ENCODE results near the gene RPTOR. TPM values are rescaled to one million over a fixed set of nuclear protein-coding genes. Genes with fewer than 3 reads are reported as not detected.

Gene RPTOR
- polyA plus RNA-seq, 1 donor (not counting 4 experiments of a cell fraction or from before 2014, with no cell fraction given): 4.0 TPM

- Histone ChIP-seq H3K4me1 (ENCODE audit: control insufficient read depth, extremely low read depth, insufficient read depth, low read length) (peaks cover 4% of the 10 kb centered on the region), H3K9me3 (ENCODE audit: control insufficient read depth, low read depth, low read length) (no peaks in the 10 kb centered on the region), H3K27ac (ENCODE audit: control insufficient read depth, insufficient read depth, low read length) (no peak overlapping the region), H3K36me3 (ENCODE audit: control insufficient read depth in 2 of 2, extremely low read depth in 1 of 2, insufficient read depth in 2 of 2, low read length in 2 of 2) (peaks cover 12 to 16% of the 10 kb centered on the region in 2 experiments), H3K4me2 (ENCODE audit: control insufficient read depth, extremely low read depth, insufficient read depth, low read depth, low read length) (no peak overlapping the region), H2AFZ (ENCODE audit: control insufficient read depth, low read length) (no peak overlapping the region), H4K20me1 (ENCODE audit: control insufficient read depth, extremely low read depth, insufficient read depth, low read length) (no peaks in the 10 kb centered on the region), H3K79me2 (ENCODE audit: control insufficient read depth, insufficient read depth, low read length) (no peaks in the 10 kb centered on the region), H3K4me3 (ENCODE audit: control insufficient read depth in 2 of 3, extremely low read depth in 1 of 3, insufficient read depth in 2 of 3, low read depth in 1 of 3, low read length in 3 of 3) (no peak overlapping the region), H3K9me1 (ENCODE audit: control insufficient read depth, extremely low read depth, insufficient read depth, low read length) (no peaks in the 10 kb centered on the region), H3K27me3 (ENCODE audit: control insufficient read depth, extremely low read depth, insufficient read depth, low read length) (no peaks in the 10 kb centered on the region), H3K9ac (ENCODE audit: control insufficient read depth, extremely low read depth, insufficient read depth, low read length) (no peak overlapping the region)
- dilution Hi-C loops (cut with MboI; ENCODE audit: extremely low pct_ligation_motif_present, low sequenced_read_pairs): no loop called here
- TF ChIP-seq CTCF (optimal IDR thresholded peaks at IDR 0.05 in 1 of 3, IDR thresholded peaks at IDR 0.05 in 1 of 3, conservative IDR thresholded peaks at IDR 0.05 in 1 of 3; ENCODE audit: extremely low read depth in 1 of 3, insufficient read depth in 2 of 3, low read length in 3 of 3): no peak
- no peak for TF ChIP-seq EZH2 (IDR thresholded peaks at IDR 0.05; ENCODE audit: low read length)
- no peak for FAIRE-seq
- DNase-seq (ENCODE audit: low read depth, low spot score): no peak
These were observed 362.0 kb downstream of the RPTOR start for GRCh38 chr17:80906364-80907259.

GRCh38 chr17:80907281-80907680 lies 362.6 kb downstream of the RPTOR start:
- Histone ChIP-seq H3K27ac (ENCODE audit: control insufficient read depth, insufficient read depth, low read length) (no peak overlapping the region), H3K79me2 (ENCODE audit: control insufficient read depth, insufficient read depth, low read length) (no peaks in the 10 kb centered on the region), H3K9ac (ENCODE audit: control insufficient read depth, extremely low read depth, insufficient read depth, low read length) (no peak overlapping the region), H3K4me1 (ENCODE audit: control insufficient read depth, extremely low read depth, insufficient read depth, low read length) (no peaks in the 10 kb centered on the region), H3K9me1 (ENCODE audit: control insufficient read depth, extremely low read depth, insufficient read depth, low read length) (no peaks in the 10 kb centered on the region), H3K27me3 (ENCODE audit: control insufficient read depth, extremely low read depth, insufficient read depth, low read length) (no peaks in the 10 kb centered on the region), H3K36me3 (ENCODE audit: control insufficient read depth in 2 of 2, extremely low read depth in 1 of 2, insufficient read depth in 2 of 2, low read length in 2 of 2) (peaks cover 12 to 16% of the 10 kb centered on the region in 2 experiments), H3K9me3 (ENCODE audit: control insufficient read depth, low read depth, low read length) (no peaks in the 10 kb centered on the region), H4K20me1 (ENCODE audit: control insufficient read depth, extremely low read depth, insufficient read depth, low read length) (no peaks in the 10 kb centered on the region), H3K4me2 (ENCODE audit: control insufficient read depth, extremely low read depth, insufficient read depth, low read depth, low read length) (no peak overlapping the region), H2AFZ (ENCODE audit: control insufficient read depth, low read length) (no peak overlapping the region), H3K4me3 (ENCODE audit: control insufficient read depth in 2 of 3, extremely low read depth in 1 of 3, insufficient read depth in 2 of 3, low read depth in 1 of 3, low read length in 3 of 3) (no peak overlapping the region)
- no peak for DNase-seq (ENCODE audit: low read depth, low spot score)
- TF ChIP-seq EZH2 (IDR thresholded peaks at IDR 0.05; ENCODE audit: low read length): no peak
- TF ChIP-seq CTCF (optimal IDR thresholded peaks at IDR 0.05 in 1 of 3, IDR thresholded peaks at IDR 0.05 in 1 of 3, conservative IDR thresholded peaks at IDR 0.05 in 1 of 3; ENCODE audit: extremely low read depth in 1 of 3, insufficient read depth in 2 of 3, low read length in 3 of 3): no peak
- dilution Hi-C loops (cut with MboI; ENCODE audit: extremely low pct_ligation_motif_present, low sequenced_read_pairs): no loop called here
- FAIRE-seq: no peak

All from keratinocyte (primary cell).